HepG2 (cell line): ENCODE results near the gene LIFR. TPM values are rescaled to one million over a fixed set of nuclear protein-coding genes. Genes with fewer than 3 reads are reported as not detected.

Experiments used
- FIP1L1 ChIP-seq: fragments of 200-400 bp; formaldehyde crosslinking; IDR thresholded peaks from 2 replicates; pipeline ENCODE4 v1.6.1; 2018; ENCODE audit warnings: low read depth, mild to moderate bottlenecking, low read length, moderate library complexity, borderline replicate concordance; ENCODE audit not compliant: insufficient read depth
- ISX ChIP-seq: sonication (generic); formaldehyde crosslinking; conservative IDR thresholded peaks from 2 replicates; pipeline ENCODE4 v1.5.0; 2020; ENCODE audit warnings: missing genetic modification reagents
- KLF6 ChIP-seq: IDR thresholded peaks from 2 replicates; pipeline ENCODE4 v1.8.0; 2016; ENCODE audit warnings: missing biosample characterization, missing genetic modification reagents
- MAF1 ChIP-seq: sonication (generic); formaldehyde crosslinking; IDR thresholded peaks from 2 replicates; pipeline ENCODE4 v1.5.0; 2020; ENCODE audit warnings: missing genetic modification reagents, borderline replicate concordance
- MBD4 ChIP-seq: IDR thresholded peaks from 2 replicates; pipeline ENCODE4 v1.6.1; 2012; ENCODE audit warnings: low read length, inconsistent platforms, borderline replicate concordance
- PCBP1 ChIP-seq: fragments of 200-400 bp; formaldehyde crosslinking; IDR thresholded peaks from 2 replicates; pipeline ENCODE4 v1.6.1; 2017; ENCODE audit warnings: mild to moderate bottlenecking, low read depth, low read length, borderline replicate concordance
- PPARG ChIP-seq: conservative IDR thresholded peaks from 2 replicates; pipeline ENCODE4 v1.6.1; 2016; ENCODE audit warnings: missing biosample characterization, missing genetic modification reagents
- SAP130 ChIP-seq: IDR thresholded peaks from 2 replicates; pipeline ENCODE4 v1.6.1; 2016; ENCODE audit warnings: low read depth
- ZFP1 ChIP-seq: IDR thresholded peaks from 2 replicates; pipeline ENCODE4 v1.6.1; 2016
- ZNF451 ChIP-seq: sonication (generic); formaldehyde crosslinking; IDR thresholded peaks from 2 replicates; pipeline ENCODE4 v1.5.0; 2020; ENCODE audit warnings: mild to moderate bottlenecking, missing genetic modification reagents
- ZNF558 ChIP-seq: sonication (generic); formaldehyde crosslinking; IDR thresholded peaks from 2 replicates; pipeline ENCODE4 v1.9.0; 2022; ENCODE audit warnings: mild to moderate bottlenecking, missing genetic modification reagents, borderline replicate concordance
- ZNF614 ChIP-seq: IDR thresholded peaks from 2 replicates; pipeline ENCODE4 v1.6.1; 2018; ENCODE audit warnings: missing biosample characterization, missing genetic modification reagents, inconsistent platforms, borderline replicate concordance
- ZNF776 ChIP-seq: sonication (generic); formaldehyde crosslinking; IDR thresholded peaks from 2 replicates; pipeline ENCODE4 v1.4.0; 2020; ENCODE audit warnings: mild to moderate bottlenecking, missing genetic modification reagents
- ZNF879 ChIP-seq: sonication (generic); formaldehyde crosslinking; IDR thresholded peaks from 2 replicates; pipeline ENCODE4 v1.8.1; 2023; ENCODE audit warnings: missing genetic modification reagents
- ZSCAN22 ChIP-seq: sonication (generic); formaldehyde crosslinking; IDR thresholded peaks from 2 replicates; pipeline ENCODE4 v1.4.0; 2020; ENCODE audit warnings: mild to moderate bottlenecking, missing genetic modification reagents
- polyA plus RNA-seq, 8 experiments: library from polyadenylated mRNA; depleted of rRNA in 3 of 8; stranded (reverse) in 7 of 8; unstranded in 1 of 8; fragments of >200 nt; fragmentation: Illumina TruSeq in 4 of 8; extraction: Trizol in 4 of 8; gene quantifications; 2 replicates each; pipeline versions ENCODE4 v1.2.1 to v1.2.3, GENCODE V29; 2011 to 2016; ENCODE audit warnings: low read depth in 4 of 8, missing spikeins in 1 of 8, mixed read lengths in 1 of 8; ENCODE audit not compliant: insufficient read depth in 1 of 8
- total RNA-seq, 5 experiments: library from RNA; depleted of rRNA; stranded (reverse); fragments of >200 nt; fragmentation: Illumina TruSeq; extraction: Trizol; gene quantifications; 2 replicates each; pipeline ENCODE4 v1.2.3, GENCODE V29; 2016; ENCODE audit warnings: low read depth in 1 of 5
- TF ChIP-seq, protein P1 (sequence below): IDR thresholded peaks from 2 replicates; pipeline ENCODE4 v1.6.1; 2016; ENCODE audit warnings: missing compliant biosample characterization, missing genetic modification reagents, borderline replicate concordance
- TF ChIP-seq, protein P2 (sequence below), 2 experiments: sonication (generic) in 1 of 2; formaldehyde crosslinking in 1 of 2; IDR thresholded peaks; 2 replicates each; pipeline versions ENCODE4 v1.6.1 to v1.9.0; 2014 to 2022; ENCODE audit warnings: antibody characterized with exemption in 1 of 2, borderline replicate concordance in 1 of 2, inconsistent platforms in 1 of 2, low read depth in 1 of 2, missing genetic modification reagents in 1 of 2
- TF ChIP-seq, protein P3 (sequence below): sonication (generic); formaldehyde crosslinking; IDR thresholded peaks from 2 replicates; pipeline ENCODE4 v1.4.0; 2020; ENCODE audit warnings: missing genetic modification reagents, borderline replicate concordance

LIFR gene
- total and polyA plus RNA-seq, 2 of the 13 experiments (the other 11 are each of a cell fraction or from before 2014, with no cell fraction given): 6.3 to 25.2 TPM

- TF ChIP-seq ZNF879 (CRISPR knock-in tag): no peak
- TF ChIP-seq MBD4: no peak
- 0 out of 2 replicates have a peak, but pooled peaks have one; percentile 34 for TF ChIP-seq ZNF451
- peak; percentile 92 for TF ChIP-seq PPARG (CRISPR knock-in tag)
- TF ChIP-seq FIP1L1: no peak
- TF ChIP-seq ZNF614 (CRISPR knock-in tag): no peak
- no peak for TF ChIP-seq ZNF558 (CRISPR knock-in tag)
- TF ChIP-seq ISX: no peak
- no peak for TF ChIP-seq ZNF776
- no peak for TF ChIP-seq ZFP1 (CRISPR knock-in tag)
- TF ChIP-seq ZSCAN22 (CRISPR knock-in tag): peak; percentile 38; the same call in 1 of the 2 replicates
- TF ChIP-seq, protein P1, sequence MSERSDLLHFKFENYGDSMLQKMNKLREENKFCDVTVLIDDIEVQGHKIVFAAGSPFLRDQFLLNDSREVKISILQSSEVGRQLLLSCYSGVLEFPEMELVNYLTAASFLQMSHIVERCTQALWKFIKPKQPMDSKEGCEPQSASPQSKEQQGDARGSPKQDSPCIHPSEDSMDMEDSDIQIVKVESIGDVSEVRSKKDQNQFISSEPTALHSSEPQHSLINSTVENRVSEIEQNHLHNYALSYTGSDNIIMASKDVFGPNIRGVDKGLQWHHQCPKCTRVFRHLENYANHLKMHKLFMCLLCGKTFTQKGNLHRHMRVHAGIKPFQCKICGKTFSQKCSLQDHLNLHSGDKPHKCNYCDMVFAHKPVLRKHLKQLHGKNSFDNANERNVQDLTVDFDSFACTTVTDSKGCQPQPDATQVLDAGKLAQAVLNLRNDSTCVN (CRISPR knock-in tag): peak; percentile 90; the same call in 1 of the 2 replicates
- TF ChIP-seq SAP130 (CRISPR knock-in tag): 0 out of 2 replicates have a peak, but pooled peaks have one; percentile 58
- TF ChIP-seq KLF6 (CRISPR knock-in tag): no peak
- TF ChIP-seq, protein P2, sequence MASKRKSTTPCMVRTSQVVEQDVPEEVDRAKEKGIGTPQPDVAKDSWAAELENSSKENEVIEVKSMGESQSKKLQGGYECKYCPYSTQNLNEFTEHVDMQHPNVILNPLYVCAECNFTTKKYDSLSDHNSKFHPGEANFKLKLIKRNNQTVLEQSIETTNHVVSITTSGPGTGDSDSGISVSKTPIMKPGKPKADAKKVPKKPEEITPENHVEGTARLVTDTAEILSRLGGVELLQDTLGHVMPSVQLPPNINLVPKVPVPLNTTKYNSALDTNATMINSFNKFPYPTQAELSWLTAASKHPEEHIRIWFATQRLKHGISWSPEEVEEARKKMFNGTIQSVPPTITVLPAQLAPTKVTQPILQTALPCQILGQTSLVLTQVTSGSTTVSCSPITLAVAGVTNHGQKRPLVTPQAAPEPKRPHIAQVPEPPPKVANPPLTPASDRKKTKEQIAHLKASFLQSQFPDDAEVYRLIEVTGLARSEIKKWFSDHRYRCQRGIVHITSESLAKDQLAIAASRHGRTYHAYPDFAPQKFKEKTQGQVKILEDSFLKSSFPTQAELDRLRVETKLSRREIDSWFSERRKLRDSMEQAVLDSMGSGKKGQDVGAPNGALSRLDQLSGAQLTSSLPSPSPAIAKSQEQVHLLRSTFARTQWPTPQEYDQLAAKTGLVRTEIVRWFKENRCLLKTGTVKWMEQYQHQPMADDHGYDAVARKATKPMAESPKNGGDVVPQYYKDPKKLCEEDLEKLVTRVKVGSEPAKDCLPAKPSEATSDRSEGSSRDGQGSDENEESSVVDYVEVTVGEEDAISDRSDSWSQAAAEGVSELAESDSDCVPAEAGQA (IDR thresholded peaks at IDR 0.05; ENCODE audit: low read depth): no peak
- TF ChIP-seq, protein P2 (CRISPR knock-in tag; IDR thresholded peaks at IDR 0.05; ENCODE audit: borderline replicate concordance): no peak
- TF ChIP-seq PCBP1: no peak
- TF ChIP-seq, protein P3, sequence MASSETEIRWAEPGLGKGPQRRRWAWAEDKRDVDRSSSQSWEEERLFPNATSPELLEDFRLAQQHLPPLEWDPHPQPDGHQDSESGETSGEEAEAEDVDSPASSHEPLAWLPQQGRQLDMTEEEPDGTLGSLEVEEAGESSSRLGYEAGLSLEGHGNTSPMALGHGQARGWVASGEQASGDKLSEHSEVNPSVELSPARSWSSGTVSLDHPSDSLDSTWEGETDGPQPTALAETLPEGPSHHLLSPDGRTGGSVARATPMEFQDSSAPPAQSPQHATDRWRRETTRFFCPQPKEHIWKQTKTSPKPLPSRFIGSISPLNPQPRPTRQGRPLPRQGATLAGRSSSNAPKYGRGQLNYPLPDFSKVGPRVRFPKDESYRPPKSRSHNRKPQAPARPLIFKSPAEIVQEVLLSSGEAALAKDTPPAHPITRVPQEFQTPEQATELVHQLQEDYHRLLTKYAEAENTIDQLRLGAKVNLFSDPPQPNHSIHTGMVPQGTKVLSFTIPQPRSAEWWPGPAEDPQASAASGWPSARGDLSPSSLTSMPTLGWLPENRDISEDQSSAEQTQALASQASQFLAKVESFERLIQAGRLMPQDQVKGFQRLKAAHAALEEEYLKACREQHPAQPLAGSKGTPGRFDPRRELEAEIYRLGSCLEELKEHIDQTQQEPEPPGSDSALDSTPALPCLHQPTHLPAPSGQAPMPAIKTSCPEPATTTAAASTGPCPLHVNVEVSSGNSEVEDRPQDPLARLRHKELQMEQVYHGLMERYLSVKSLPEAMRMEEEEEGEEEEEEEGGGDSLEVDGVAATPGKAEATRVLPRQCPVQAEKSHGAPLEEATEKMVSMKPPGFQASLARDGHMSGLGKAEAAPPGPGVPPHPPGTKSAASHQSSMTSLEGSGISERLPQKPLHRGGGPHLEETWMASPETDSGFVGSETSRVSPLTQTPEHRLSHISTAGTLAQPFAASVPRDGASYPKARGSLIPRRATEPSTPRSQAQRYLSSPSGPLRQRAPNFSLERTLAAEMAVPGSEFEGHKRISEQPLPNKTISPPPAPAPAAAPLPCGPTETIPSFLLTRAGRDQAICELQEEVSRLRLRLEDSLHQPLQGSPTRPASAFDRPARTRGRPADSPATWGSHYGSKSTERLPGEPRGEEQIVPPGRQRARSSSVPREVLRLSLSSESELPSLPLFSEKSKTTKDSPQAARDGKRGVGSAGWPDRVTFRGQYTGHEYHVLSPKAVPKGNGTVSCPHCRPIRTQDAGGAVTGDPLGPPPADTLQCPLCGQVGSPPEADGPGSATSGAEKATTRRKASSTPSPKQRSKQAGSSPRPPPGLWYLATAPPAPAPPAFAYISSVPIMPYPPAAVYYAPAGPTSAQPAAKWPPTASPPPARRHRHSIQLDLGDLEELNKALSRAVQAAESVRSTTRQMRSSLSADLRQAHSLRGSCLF (CRISPR knock-in tag): no peak
- TF ChIP-seq MAF1 (CRISPR knock-in tag): no peak
Measured at GRCh38 chr5:38528162-38528703, 28.2 kb downstream of the LIFR start (continued).
